Fibroblast of mammary gland (primary cell): ENCODE measurements around the gene COIL.

Experiments
- DNase-seq: peaks from one replicate; pipeline ENCODE4 v3.0.0-alpha.2; 2010; ENCODE audit warnings: low read depth
- H3K4me3 ChIP-seq: 2 replicates; pipeline ENCODE4 v1.5.1; 2011; ENCODE audit warnings: low read depth, mild to moderate bottlenecking, low read length, moderate library complexity; ENCODE audit not compliant: control insufficient read depth
- TF ChIP-seq, protein P1 (sequence below): conservative IDR thresholded peaks from 2 replicates; pipeline ENCODE4 v1.5.1; 2011; ENCODE audit warnings: low read depth, low read length, inconsistent platforms; ENCODE audit not compliant: control insufficient read depth, insufficient read depth

The COIL gene

DNA sequence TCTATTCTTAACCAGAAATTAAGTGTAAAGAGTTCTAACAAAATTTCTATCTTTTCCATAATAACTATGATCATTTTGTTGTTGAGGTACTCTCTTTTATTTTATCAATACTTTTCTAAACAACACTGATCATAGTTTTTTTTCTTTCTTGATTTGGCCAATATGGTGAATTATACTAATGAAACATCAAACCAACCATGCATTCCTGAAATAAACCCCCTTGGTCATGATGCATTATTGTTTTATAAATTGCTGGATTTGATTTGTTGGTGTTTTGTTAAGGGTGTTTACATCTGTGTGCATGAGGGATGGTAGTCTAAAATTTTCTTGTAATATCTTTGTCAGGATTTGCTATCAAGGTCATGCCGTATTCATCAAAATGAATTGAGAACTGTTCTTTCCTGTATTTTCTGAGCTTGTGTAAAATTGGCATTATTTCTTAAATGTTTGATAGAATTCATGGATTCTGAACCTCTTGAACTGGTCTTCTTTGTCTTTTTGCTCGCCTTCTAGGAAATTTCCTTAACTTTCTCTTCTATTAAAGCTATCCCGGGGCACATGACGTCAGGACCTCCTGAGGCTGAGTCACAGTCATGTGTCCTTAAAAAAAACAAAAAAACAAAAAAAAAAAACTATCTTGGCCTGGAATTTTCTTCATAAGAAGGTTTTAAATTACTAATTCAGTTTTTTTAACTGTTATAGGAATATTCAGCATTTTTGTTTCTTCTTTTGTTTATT lies 43.1 kb downstream of the COIL start:
- TF ChIP-seq, protein P1, sequence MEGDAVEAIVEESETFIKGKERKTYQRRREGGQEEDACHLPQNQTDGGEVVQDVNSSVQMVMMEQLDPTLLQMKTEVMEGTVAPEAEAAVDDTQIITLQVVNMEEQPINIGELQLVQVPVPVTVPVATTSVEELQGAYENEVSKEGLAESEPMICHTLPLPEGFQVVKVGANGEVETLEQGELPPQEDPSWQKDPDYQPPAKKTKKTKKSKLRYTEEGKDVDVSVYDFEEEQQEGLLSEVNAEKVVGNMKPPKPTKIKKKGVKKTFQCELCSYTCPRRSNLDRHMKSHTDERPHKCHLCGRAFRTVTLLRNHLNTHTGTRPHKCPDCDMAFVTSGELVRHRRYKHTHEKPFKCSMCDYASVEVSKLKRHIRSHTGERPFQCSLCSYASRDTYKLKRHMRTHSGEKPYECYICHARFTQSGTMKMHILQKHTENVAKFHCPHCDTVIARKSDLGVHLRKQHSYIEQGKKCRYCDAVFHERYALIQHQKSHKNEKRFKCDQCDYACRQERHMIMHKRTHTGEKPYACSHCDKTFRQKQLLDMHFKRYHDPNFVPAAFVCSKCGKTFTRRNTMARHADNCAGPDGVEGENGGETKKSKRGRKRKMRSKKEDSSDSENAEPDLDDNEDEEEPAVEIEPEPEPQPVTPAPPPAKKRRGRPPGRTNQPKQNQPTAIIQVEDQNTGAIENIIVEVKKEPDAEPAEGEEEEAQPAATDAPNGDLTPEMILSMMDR: no peak
- peak; percentile 79 for DNase-seq
- no peak overlapping the region for H3K4me3 ChIP-seq

DNA sequence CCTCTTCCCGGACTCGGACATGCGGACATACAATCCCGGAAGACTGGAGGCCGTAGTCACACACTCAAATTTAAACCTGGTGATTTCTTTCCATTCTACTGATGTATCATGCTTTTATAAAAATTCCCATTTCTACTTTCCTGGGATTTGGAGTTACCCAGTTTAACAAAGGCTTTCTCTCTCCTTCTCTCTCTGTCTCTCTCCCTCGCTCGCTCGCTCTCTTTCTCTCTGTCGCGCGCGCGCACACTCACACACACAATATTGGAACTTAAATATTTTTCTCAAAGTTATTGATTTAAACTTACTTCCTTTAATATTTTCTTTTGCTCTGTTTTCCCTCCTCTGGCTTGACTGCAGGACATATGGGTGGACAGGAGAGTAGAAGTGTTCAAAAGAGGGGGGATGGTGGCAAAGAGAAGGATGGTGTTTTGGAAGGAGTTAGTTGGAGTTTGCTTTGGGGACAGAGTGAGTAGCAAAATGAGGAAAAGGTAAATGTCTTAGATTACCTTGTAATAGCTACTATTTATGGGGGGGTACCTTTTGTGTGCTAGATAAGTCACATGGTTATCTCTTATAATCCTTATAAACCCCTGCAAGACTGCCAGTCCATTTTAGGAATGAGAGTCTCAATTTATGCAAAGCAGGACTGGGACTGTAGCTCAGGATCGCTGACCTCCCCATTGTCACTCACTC lies 46.1 kb downstream of the COIL start:
- DNase-seq: peak; percentile 33
- TF ChIP-seq, protein P1: no peak
- peak overlapping the region; percentile 84 for H3K4me3 ChIP-seq

DNA sequence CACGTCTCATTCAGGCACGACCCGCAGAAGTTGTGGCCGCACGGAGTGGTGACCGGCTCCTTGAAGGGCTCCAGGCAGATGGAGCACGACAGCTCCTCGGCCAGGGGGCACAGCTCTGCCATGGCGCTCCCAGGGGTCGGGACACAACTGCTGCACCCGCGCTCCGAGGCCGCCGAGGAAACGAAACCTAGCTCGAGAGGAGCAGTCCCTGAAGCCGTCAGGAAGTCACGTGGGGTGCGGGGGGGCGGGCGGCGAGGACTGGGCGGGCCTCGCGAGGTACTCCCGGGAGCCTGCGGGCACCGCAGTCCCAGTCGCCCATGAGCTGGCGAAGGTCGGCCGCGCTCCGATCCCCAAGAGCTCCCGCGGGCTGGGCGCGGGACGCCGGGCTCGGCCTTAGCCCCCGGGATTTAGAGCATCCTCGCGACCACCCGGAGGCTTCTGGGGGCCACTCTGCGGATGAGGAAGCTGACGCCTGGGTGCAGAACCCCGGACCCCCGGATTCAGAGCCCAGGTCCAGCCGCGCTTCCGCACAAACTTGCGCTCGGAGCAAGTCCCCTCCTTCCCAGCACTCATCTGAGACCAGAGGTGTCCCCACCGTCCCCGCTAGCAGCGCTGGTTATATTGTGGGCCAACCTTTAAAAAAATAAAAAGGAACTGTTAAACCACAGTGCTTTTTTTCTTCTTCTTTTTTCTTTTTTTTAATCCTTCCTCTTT lies 46.8 kb downstream of the COIL start, which contains the start of gene TRIM25:
Gene TRIM25 (minus strand): TSS at position 183 of the 714 bp plus-strand sequence. CDS start 61 bp downstream, at position 122.
- H3K4me3 ChIP-seq: peak within 1 kb of the TSS; percentile 84
- TF ChIP-seq, protein P1: no peak
- peak; percentile 75 for DNase-seq

DNA sequence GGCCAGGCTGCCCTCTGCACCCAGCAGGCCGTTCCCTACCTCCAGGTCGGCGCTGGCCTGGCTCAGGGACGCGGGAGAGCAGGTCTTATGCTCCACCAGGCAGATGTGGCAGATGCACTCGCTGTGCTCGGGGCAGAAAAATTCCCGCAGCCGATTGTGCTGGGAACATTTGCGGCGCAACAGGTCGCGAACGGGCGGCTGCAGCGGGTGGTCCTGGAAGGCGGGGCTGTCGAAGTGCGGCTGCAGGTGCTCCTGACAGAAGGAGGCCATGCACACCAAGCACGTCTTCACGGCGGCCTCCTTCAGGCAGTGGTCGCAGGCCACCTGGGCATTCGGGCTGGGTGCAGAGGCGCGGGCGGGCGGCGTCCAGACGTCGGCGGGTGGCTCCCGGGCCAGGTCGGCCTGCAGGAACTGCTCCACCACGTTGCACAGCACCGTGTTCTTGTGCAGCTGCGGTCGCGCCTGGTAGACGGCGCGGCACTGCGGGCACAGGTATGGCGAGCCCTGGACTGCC lies 47.4 kb downstream of the COIL start:
- no peak for DNase-seq
- TF ChIP-seq, protein P1: no peak
- H3K4me3 ChIP-seq: peak overlapping the region; percentile 84

DNA sequence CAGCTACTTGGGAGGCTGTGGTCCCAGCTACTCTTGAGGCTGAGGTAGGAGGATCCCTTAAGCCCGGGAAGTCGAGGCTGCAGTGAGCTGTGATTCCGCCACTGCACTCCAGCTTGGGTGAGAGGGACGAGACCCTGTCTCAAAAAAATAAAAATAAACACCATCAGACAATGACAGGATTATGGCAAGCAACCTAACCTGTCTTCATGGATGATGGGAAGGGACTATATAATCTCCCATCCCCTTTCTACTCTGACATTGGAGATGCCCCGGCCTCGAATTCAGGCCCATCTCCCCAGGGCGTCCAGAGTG lies 47.9 kb downstream of the COIL start:
- TF ChIP-seq, protein P1: no peak

DNA sequence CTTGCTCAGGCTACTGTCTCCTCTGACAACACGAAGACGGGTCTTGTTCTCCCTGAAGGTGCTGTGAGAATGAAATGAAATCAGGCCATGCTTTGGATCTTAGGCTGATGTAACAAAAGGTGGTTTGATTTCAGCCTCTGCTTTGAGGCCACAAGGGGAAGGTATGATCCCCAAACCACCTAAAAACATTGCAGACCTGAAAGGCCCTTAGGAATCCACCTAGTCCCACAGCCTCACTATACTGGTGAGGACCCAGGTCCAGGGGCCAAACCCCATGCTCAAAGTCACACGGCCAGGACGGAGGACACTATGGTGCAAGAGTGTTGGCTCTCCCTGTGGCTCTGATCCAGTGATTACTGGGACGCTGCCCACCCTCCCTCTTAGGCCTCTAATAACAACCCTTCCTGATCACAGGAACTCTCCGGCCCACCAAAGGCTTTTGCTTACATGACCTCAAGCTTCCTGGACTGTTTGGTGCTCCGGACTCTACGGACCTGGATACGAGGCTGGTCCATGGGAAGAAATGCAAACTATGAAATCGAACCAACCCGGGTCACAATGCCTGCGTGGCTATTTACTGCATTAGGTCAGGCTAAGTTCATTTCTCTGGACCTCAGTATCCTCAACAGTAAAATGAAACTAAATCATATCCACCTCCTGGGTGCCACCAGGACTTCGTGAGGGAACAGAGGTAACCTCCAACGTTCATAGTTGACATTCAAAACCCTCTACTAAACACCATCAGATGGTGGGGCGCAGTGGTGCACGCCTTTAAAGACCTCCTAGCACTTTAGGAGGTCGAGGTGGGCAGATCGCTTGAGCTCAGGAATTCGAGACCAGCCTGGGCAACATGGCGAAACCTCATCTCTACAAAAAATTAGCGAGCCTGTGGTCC lies 48.5 kb downstream of the COIL start:
- peak overlapping the region; percentile 84 for H3K4me3 ChIP-seq
- DNase-seq: peak; percentile 33
- TF ChIP-seq, protein P1: no peak

More for the DNA sequence above, 47.9 kb downstream of the COIL start:
- DNase-seq: no peak
- H3K4me3 ChIP-seq: peak overlapping the region; percentile 84
